GM18507 (cell line): ENCODE data around the gene BRINP1.

Experiments used
- DNase-seq: peaks from one replicate; pipeline ENCODE4 v3.0.0; 2011; ENCODE audit warnings: low read depth; ENCODE audit not compliant: insufficient read length; ENCODE audit errors: extremely low spot score
- FAIRE-seq: peaks from 2 replicates; lab custom pipeline; 2011; peaks lifted over from hg19 to GRCh38; lab: Jason Lieb, UNC

BRINP1 gene

GRCh38 chr9:119284587-119285337 is 84.5 kb downstream of the BRINP1 start:
- no peak for DNase-seq
- FAIRE-seq = no peak

GRCh38 chr9:119284118-119284517 is 85.1 kb downstream of the BRINP1 start:
- FAIRE-seq (no peak), DNase-seq (no peak)

- FAIRE-seq = no peak
- no peak for DNase-seq
Observed at GRCh38 chr9:119283078-119283794, 86.0 kb downstream of the BRINP1 start.

GRCh38 chr9:119282476-119283077 is 86.7 kb downstream of the BRINP1 start:
- DNase-seq = no peak
- FAIRE-seq = no peak

- DNase-seq (no peak), FAIRE-seq (no peak)
Observed at GRCh38 chr9:119280740-119281485, 88.3 kb downstream of the BRINP1 start.

- no peak for FAIRE-seq
- no peak for DNase-seq
Observed at GRCh38 chr9:119278171-119278570, 91.1 kb downstream of the BRINP1 start.

- FAIRE-seq = no peak
- DNase-seq = no peak
Observed at GRCh38 chr9:119273984-119274665, 95.1 kb downstream of the BRINP1 start.

GRCh38 chr9:119273325-119273904 is 95.8 kb downstream of the BRINP1 start:
- FAIRE-seq = no peak
- DNase-seq = no peak

- no peak for DNase-seq
- FAIRE-seq = no peak
Observed at GRCh38 chr9:119272500-119273211, 96.6 kb downstream of the BRINP1 start.

- FAIRE-seq (no peak), DNase-seq (no peak)
Observed at GRCh38 chr9:119268985-119269384, 100.2 kb downstream of the BRINP1 start.

- FAIRE-seq = no peak
Observed at GRCh38 chr9:119264165-119264564, 105.1 kb downstream of the BRINP1 start.

GRCh38 chr9:119257592-119257991 is 111.6 kb downstream of the BRINP1 start:
- FAIRE-seq (no peak), DNase-seq (no peak)

More at GRCh38 chr9:119264165-119264564, 105.1 kb downstream of the BRINP1 start:
- DNase-seq = no peak

GRCh38 chr9:119255116-119255515 is 114.1 kb downstream of the BRINP1 start:
- no peak for DNase-seq
- no peak for FAIRE-seq

- DNase-seq (no peak), FAIRE-seq (no peak)
Observed at GRCh38 chr9:119252671-119253299, 116.5 kb downstream of the BRINP1 start.

GRCh38 chr9:119251936-119252335 is 117.3 kb downstream of the BRINP1 start:
- DNase-seq = no peak
- FAIRE-seq = no peak

GRCh38 chr9:119250730-119251129 is 118.5 kb downstream of the BRINP1 start:
- FAIRE-seq (no peak), DNase-seq (no peak)

GRCh38 chr9:119240546-119240945 is 128.7 kb downstream of the BRINP1 start:
- no peak for FAIRE-seq

GRCh38 chr9:119234636-119235035 is 134.6 kb downstream of the BRINP1 start:
- DNase-seq (no peak), FAIRE-seq (no peak)

More at GRCh38 chr9:119240546-119240945, 128.7 kb downstream of the BRINP1 start:
- no peak for DNase-seq
